Prostate gland (tissue), 2 donors: ENCODE results near the gene STARD10. TPM values are rescaled to one million over a fixed set of nuclear protein-coding genes. Genes with fewer than 3 reads are reported as not detected.

Experiments used
- DNase-seq: peaks from one replicate; pipeline ENCODE4 v3.0.0-alpha.2; 2019; ENCODE audit warnings: low spot score
- H3K27ac ChIP-seq, 2 donors: fragments of 200-600 bp; sonication (generic); 2 replicates each; pipeline ENCODE4 v1.5.1; 2017 to 2019
- H3K27me3 ChIP-seq: fragments of 200-600 bp; sonication (generic); replicated peaks from 2 replicates; pipeline ENCODE4 v1.5.1; 2019; ENCODE audit not compliant: insufficient read depth
- H3K36me3 ChIP-seq, 2 donors: fragments of 200-600 bp; sonication (generic); 1 replicate in 1 of 2; 2 replicates in 1 of 2; pipeline versions ENCODE4 v1.5.1 to v1.8.1; 2017 to 2019
- H3K4me1 ChIP-seq: fragments of 200-600 bp; sonication (generic); replicated peaks from 2 replicates; pipeline ENCODE4 v1.5.1; 2019
- H3K4me3 ChIP-seq, 2 donors: fragments of 200-600 bp; sonication (generic); 2 replicates each; pipeline ENCODE4 v1.5.1; 2017 to 2019
- H3K9me3 ChIP-seq: fragments of 200-600 bp; sonication (generic); 2 replicates; pipeline ENCODE4 v1.5.1; 2017
- CTCF ChIP-seq, 4 experiments: fragments of 200-600 bp in 2 of 4; fragments of 450-650 bp in 2 of 4; sonication (generic) in 2 of 4; IDR thresholded peaks; 1 replicate in 3 of 4; 2 replicates in 1 of 4; pipeline ENCODE4 v1.5.1; 2016 to 2019; ENCODE audit warnings: antibody characterized with exemption in 4 of 4, mild to moderate bottlenecking in 2 of 4, moderate library complexity in 2 of 4
- POLR2A ChIP-seq: fragments of 450-650 bp; IDR thresholded peaks from one replicate; pipeline ENCODE4 v1.6.1; 2016; ENCODE audit warnings: antibody characterized with exemption, mild to moderate bottlenecking
- POLR2AphosphoS5 ChIP-seq: sonication (generic); formaldehyde crosslinking; IDR thresholded peaks from one replicate; pipeline ENCODE4 v1.6.1; 2017; ENCODE audit warnings: antibody characterized with exemption
- WGBS: methylation state at CpG from one replicate; pipeline ENCODE4 v1.1.5; 2018; 5-methylcytosine and 5-hydroxymethylcytosine counted together
- intact Hi-C: fragments of 100-400 bp; cut with DNase I; formaldehyde crosslinking; loops from one replicate; pipeline ENCODE4 v1.14.2; 2022
- total RNA-seq, 2 donors: library from RNA; depleted of rRNA; stranded (reverse); fragments of >200 nt; gene quantifications; one replicate each; pipeline ENCODE4 v1.1.0, GENCODE V29; 2016

STARD10 gene
- total RNA-seq, 2 donors from 2014 or later, result 132 to 208 TPM

- H3K4me1 ChIP-seq, result peaks cover 11% of the 10 kb centered on the region
- H3K4me3 ChIP-seq, result no peak overlapping the region
- H3K27ac ChIP-seq, result no peak overlapping the region
- intact Hi-C loops, result no loop called here
- TF ChIP-seq POLR2AphosphoS5 (no peak), POLR2A (no peak), CTCF (IDR thresholded peaks at IDR 0.05) (no peak)
- 65% methylated on average over 2 of the region's 2 CpGs for WGBS
- no peaks in the 10 kb centered on the region for H3K27me3 ChIP-seq
- H3K9me3 ChIP-seq, result no peaks in the 10 kb centered on the region
- no peaks in the 10 kb centered on the region for H3K36me3 ChIP-seq
- no peak for DNase-seq
Observed at GRCh38 chr11:72783144-72783905, 10.5 kb downstream of the STARD10 start.

DNA sequence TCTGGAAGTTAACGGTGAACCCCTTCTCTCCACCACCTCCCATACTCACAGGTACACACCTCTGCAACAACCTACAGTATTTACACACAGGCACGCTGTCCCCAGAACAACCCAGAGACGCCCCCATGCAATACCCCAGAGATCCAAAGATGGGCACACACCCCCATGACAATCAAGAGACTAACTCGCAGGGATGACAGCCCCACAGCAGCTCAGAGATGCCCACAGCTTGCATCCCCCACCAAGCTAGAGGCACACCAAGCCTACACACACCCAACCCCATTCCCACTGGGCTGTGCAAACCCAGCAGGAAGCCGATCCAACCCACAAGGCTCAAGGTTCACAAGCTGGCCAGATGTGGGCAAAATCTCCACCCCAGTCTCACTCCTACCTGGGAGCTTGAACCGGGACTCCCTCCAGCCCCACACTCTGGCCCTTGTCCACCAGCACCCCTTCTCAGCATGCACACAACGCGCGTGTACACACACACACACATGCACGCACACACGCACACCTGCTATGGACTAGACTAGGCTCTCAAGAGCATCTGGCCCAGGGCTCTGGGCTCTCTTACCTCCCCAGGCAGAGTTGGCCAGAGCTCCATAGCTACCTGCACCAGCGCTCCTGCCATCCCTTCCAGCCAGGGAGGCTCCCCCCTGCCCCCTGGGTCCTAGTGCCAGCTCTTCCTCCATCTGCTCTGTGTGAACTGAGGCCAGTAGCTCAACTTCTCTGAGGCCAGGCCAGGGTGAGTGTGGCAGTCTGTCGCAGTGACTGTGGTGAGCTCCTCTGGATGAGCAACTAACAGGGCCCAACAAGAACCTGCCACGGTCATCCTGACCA lies 11.5 kb downstream of the STARD10 start:
- H3K9me3 ChIP-seq, result no peaks in the 10 kb centered on the region
- no peaks in the 10 kb centered on the region for H3K36me3 ChIP-seq
- no peak for TF ChIP-seq POLR2A
- no peak for TF ChIP-seq CTCF (IDR thresholded peaks at IDR 0.05)
- no peak for TF ChIP-seq POLR2AphosphoS5
- H3K4me3 ChIP-seq, result peak overlapping the region; percentile 66 to 93
- 29% methylated on average over 13 of the region's 14 CpGs for WGBS
- no peak for DNase-seq
- H3K4me1 ChIP-seq, result peaks cover 17% of the 10 kb centered on the region
- H3K27ac ChIP-seq, result peak overlapping the region; percentile 84 to 86
- intact Hi-C loops, result no loop called here
- no peaks in the 10 kb centered on the region for H3K27me3 ChIP-seq

GRCh38 chr11:72781313-72782080 lies 12.3 kb downstream of the STARD10 start:
- 2% methylated on average over 47 of the region's 89 CpGs for WGBS
- TF ChIP-seq CTCF (IDR thresholded peaks at IDR 0.05) (no peak), POLR2AphosphoS5 (no peak), POLR2A (no peak)
- peak; percentile 31 for DNase-seq
- H3K4me3 ChIP-seq, result peak overlapping the region; percentile 66 to 93
- H3K9me3 ChIP-seq, result no peaks in the 10 kb centered on the region
- peaks cover 16% of the 10 kb centered on the region for H3K4me1 ChIP-seq
- intact Hi-C loops, result no loop called here
- H3K27me3 ChIP-seq, result no peaks in the 10 kb centered on the region
- no peaks in the 10 kb centered on the region for H3K36me3 ChIP-seq
- peak overlapping the region; percentile 84 to 86 for H3K27ac ChIP-seq

DNA sequence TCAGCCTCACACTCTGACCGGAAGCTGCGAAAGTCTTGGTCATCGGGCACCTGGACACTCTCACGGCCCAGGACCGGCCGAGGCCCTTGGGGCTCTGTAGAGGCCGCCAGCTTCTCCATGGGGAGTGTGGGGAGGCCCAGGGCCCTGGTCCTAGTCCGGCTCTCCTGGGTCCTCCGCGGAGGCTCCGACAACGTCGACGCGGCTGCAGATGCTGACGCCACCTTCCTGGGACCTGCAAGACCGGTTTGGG lies 12.9 kb downstream of the STARD10 start:
- peak overlapping the region; percentile 84 to 86 for H3K27ac ChIP-seq
- no peaks in the 10 kb centered on the region for H3K36me3 ChIP-seq
- intact Hi-C loops, result no loop called here
- peaks cover 11% of the 10 kb centered on the region for H3K4me1 ChIP-seq
- no peaks in the 10 kb centered on the region for H3K27me3 ChIP-seq
- TF ChIP-seq CTCF (IDR thresholded peaks at IDR 0.05), result no peak
- peak; percentile 43 for TF ChIP-seq POLR2AphosphoS5
- TF ChIP-seq POLR2A, result peak; percentile 44
- H3K9me3 ChIP-seq, result no peaks in the 10 kb centered on the region
- 10% methylated on average over 13 of the region's 17 CpGs for WGBS
- peak overlapping the region; percentile 66 to 93 for H3K4me3 ChIP-seq
- peak; percentile 59 for DNase-seq
